GM04503 (cell line): ENCODE measurements around the gene ITIH2.

ENCODE experiments used
- DNase-seq: peaks from one replicate; pipeline ENCODE4 v3.0.0-alpha.2; 2012; ENCODE audit warnings: low read depth

ITIH2 gene

DNA sequence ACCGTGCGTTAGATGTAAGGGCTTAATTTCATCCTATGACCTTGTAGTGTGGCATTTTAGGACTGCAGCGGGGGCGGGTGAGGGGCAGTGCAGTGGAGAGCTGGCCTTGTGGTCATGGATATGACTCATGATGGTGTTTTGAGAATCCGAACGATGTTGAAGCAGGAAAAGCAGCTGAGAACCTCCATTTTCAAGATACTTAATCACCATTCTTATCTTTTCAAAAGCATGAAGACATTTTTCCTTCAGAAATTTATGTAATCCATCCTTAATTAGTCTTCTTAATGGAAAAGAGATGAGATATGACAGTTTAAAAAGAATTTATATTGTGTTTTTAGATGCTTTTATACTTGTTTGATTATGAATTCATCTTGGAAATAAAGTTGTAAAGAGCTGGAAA lies 94.5 kb downstream of the ITIH2 start:
- DNase-seq, result peak; percentile 62
